GM18505 (cell line): ENCODE results near the gene DGKK.

ENCODE experiments used
- ATAC-seq: cut with Tn5 transposase; IDR thresholded peaks from one replicate; pipeline ENCODE4 v1.9.1; 2021; ENCODE audit not compliant: unreplicated experiment
- POLR2A ChIP-seq: IDR thresholded peaks from 4 replicates; pipeline ENCODE4 v1.6.1; 2011; ENCODE audit warnings: borderline replicate concordance; ENCODE audit not compliant: insufficient read depth, insufficient read length; ENCODE audit errors: extremely low read depth

DGKK gene

DNA sequence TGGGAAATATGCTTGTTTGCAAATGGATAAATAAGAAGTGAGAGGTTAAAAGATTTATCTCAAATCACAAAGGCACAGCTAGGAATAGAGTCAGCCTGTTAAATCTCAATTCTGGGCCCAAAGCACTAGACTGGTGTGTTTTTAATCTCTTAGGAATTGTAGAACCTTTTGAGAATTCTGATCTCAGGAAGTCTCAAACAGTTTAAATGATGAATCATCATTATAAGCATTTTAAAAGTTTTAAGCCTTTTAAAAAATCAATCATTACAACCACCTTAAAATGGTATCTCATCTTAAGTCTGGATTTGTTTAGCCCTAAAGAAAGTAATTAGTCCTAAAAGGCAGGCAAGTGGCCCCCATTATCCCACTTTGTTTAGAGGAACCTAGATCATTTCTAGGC, 17.8 kb downstream of the DGKK start:
- ATAC-seq = no peak
- no peak for TF ChIP-seq POLR2A

DNA sequence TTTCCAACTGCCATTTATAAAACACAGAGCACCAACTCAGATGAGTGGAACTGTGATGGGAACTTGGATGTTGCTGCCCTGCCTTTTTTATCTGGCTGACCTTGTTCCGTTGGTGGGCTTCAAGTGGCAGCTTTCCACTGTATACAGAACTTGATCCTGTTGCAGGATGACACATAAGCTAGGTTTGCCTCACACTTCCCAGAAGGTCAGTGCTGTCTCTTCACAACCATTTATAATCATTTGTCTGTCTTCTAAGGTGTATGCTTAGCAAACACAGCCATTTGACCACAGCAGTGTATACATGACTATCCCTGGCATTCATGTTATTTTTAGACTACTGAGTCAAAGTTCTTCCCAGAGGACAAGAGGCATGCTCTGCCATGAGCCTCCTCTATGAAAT, 20.3 kb downstream of the DGKK start:
- TF ChIP-seq POLR2A = no peak
- no peak for ATAC-seq

DNA sequence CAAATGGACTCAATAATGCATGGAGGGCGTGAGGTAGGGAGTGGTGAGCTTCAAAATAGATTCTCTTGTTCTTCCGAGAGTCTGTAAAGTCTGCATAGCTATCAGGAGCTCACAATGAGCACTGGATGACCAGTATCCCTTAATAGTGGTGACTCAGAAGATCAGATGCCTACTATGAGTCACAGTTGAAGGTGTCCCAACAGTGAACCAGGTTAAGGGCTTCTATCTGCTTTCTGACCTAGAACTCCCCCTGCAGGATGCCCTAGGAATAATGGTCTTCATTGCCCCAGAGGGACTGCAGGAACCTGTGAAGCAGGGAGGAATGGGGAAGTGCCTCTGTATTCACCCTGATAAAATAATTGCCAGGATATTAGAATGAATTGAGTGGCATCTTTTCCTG, 22.1 kb downstream of the DGKK start:
- no peak for TF ChIP-seq POLR2A
- no peak for ATAC-seq

- ATAC-seq = no peak
- no peak for TF ChIP-seq POLR2A
These were observed 23.1 kb downstream of the DGKK start for GRCh38 chrX:50447535-50447934.

GRCh38 chrX:50442426-50443116, 28.1 kb downstream of the DGKK start:
- TF ChIP-seq POLR2A = no peak
- ATAC-seq = no peak

DNA sequence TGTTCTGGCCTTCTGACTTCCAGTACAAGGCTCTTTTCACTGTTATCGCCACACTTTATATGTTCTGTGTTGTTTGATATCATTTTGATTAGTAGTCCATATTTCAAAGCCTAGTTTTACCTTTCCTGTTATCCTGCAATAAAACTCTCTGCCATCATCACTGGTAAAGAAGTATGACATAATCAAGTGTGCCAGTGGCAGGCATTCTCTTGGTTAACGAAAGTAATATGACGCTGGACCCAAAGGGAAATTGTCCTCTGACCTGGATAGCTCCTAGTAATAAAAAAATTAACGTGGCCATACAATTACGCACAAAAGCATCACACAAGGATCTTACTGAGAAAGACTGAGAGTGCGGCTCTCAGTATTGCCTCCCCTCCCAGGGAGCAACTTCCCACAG, 33.8 kb downstream of the DGKK start:
- ATAC-seq = no peak
- TF ChIP-seq POLR2A = no peak

DNA sequence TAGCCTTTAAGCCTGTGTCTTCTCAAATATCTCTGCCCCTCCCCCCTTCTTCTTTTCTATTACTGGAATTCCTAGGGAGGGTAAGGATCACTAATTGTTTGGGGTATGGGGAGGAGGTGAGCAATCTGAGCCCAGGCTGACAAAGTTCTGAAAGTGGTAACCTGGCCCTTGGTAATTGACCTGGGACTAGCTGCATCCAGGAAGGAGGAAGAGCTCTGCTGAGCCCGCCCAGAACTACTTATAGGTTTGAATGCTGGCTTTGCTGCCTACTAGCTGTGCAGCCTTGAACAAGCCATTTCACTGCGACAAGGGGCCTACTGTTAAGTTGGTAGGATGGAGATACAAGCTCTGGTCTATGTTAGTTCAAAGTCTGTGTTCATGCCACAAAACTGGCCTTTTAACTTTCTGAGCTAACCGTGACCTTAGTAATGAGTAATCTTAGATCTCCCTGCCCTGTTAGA, 37.8 kb downstream of the DGKK start:
- TF ChIP-seq POLR2A = no peak
- ATAC-seq = no peak

GRCh38 chrX:50431623-50432022, 39.0 kb downstream of the DGKK start:
- no peak for ATAC-seq
- no peak for TF ChIP-seq POLR2A

DNA sequence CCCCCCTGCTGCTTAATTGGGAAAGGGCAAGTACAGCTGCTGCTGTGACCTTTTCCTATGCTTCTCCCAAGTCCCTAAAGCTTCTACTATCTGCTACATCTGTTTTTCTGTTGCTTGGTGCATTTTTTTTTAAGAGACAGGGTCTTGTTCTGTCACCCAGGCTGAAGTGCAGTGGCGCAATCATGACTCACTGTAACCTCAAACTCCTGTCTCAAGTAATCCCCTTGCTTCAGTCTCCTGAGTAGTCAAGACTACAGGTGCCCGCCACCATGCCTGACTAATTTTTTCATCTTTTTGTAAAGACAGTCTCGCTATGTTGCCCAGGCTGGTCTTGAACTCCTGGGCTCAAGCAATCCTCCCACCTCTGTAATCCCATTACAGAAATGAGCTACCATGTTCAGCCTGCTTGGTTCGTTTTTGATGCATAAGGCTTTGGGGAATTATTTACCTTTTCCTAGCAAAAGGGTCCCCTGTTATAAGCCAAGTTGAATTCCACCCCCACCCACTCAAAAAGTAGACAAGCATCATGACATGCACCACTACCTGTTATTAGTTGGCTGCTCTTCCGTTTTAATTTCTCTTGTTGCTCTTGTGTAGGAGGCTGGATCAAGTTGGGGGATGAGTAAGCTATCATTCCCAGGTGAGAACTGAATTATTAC, 39.6 kb downstream of the DGKK start:
- ATAC-seq = no peak
- TF ChIP-seq POLR2A = no peak

GRCh38 chrX:50428174-50428573, 42.5 kb downstream of the DGKK start:
- ATAC-seq = no peak
- no peak for TF ChIP-seq POLR2A

GRCh38 chrX:50407976-50408375, 62.6 kb downstream of the DGKK start:
- no peak for ATAC-seq

GRCh38 chrX:50403903-50404302, 66.7 kb downstream of the DGKK start:
- ATAC-seq = no peak
- no peak for TF ChIP-seq POLR2A

More at GRCh38 chrX:50407976-50408375, 62.6 kb downstream of the DGKK start:
- TF ChIP-seq POLR2A = no peak

DNA sequence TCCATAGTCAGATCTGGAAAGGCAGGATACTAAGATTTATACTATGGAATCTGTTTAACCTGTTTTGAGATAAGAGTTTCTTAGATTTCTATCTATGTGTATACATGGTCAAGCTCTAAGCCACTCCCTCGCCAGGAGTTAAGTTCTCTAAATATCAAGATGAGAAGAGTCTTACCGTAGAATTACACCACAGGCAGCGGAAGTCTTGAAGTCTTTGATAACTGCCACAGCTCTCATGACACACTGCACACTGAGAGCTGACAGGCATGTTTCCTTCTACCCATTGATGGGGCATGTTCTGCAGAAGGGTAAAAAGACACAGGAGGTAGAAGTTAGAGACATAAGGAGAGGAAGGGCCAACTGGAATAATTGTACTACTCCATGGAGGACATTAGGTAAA, 67.7 kb downstream of the DGKK start:
- TF ChIP-seq POLR2A = no peak
- no peak for ATAC-seq

DNA sequence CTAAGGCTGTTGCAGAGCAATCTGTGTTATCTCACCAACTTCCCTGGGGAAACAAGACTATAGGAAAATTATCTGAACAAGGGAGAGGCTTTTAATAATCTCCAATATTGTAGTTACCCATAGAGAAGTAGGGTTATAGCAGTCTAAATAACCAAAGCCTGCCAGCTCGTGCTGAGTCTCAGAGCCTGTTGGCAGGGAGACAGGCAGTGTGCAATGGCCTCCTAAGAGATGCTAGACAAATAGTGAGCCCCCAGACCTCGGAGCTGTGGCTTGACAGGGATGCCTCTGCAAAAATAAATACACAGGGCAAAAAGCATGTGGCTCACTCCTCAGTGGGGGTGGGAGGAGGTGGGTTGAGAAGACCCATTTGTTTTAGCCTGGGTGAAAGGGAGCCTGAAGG, 76.7 kb downstream of the DGKK start:
- ATAC-seq = no peak
- TF ChIP-seq POLR2A = no peak
